Iris pigment epithelial cell (primary cell): ENCODE data around the gene RHOF.

Experiments
- DNase-seq: peaks from one replicate; pipeline ENCODE4 v3.0.0-alpha.2; 2011; ENCODE audit warnings: low read depth

Gene RHOF

GRCh38 chr12:121804417-121805111 lies 11.1 kb upstream of the RHOF start:
- DNase-seq: peak; percentile 53

GRCh38 chr12:121803861-121804416 lies 10.5 kb upstream of the RHOF start, which contains the start of gene SETD1B:
TSS of gene SETD1B (plus strand) at chr12:121804009. CDS start at chr12:121804738, 729 bp downstream.
- peak; percentile 68 for DNase-seq

GRCh38 chr12:121802843-121803698 lies 9.6 kb upstream of the RHOF start:
- DNase-seq: peak; percentile 97

- DNase-seq: no peak
Observed at GRCh38 chr12:121802485-121802842, 9.0 kb upstream of the RHOF start.

GRCh38 chr12:121801595-121802484 lies 8.4 kb upstream of the RHOF start:
- peak; percentile 63 for DNase-seq

- peak; percentile 84 for DNase-seq
Observed at GRCh38 chr12:121800694-121801594, 7.5 kb upstream of the RHOF start.

GRCh38 chr12:121799842-121800693 lies 6.6 kb upstream of the RHOF start:
- peak; percentile 91 for DNase-seq

- DNase-seq: peak; percentile 87
Observed at GRCh38 chr12:121799156-121799841, 5.8 kb upstream of the RHOF start.

GRCh38 chr12:121798787-121799155 lies 5.3 kb upstream of the RHOF start:
- DNase-seq: no peak

- DNase-seq: peak; percentile 49
Observed at GRCh38 chr12:121797937-121798786, 4.7 kb upstream of the RHOF start.

- peak; percentile 87 for DNase-seq
Observed at GRCh38 chr12:121796855-121797751, 3.6 kb upstream of the RHOF start.

GRCh38 chr12:121795034-121795968 lies 1.8 kb upstream of the RHOF start:
- peak; percentile 79 for DNase-seq

GRCh38 chr12:121794534-121795033 lies 1.1 kb upstream of the RHOF start:
- DNase-seq: no peak

GRCh38 chr12:121793838-121794533 lies 498 bp upstream of the RHOF start:
- DNase-seq: peak; percentile 95
